Suppressor macrophage (primary cell): ENCODE results near the gene TNFAIP1.
A peak's percentile ranks its signal among the peaks of the same experiment; 100 is the strongest.
"Not testable (repeated sequence)": the region's sequence is repeated elsewhere in the genome, so short reads cannot be mapped to it uniquely, and the experiment has no call there.

ENCODE experiments used
- DNase-seq, 4 experiments: peaks; one replicate each; pipeline ENCODE4 v3.0.0-alpha.2; 2020 to 2022
- total RNA-seq, 17 experiments: gene quantifications; one replicate each; lab custom pipeline; 2026; ENCODE audit warnings: mixed read lengths in 6 of 17, inconsistent platforms in 3 of 17; lab: John Stamatoyannopoulos, UW

TNFAIP1 gene
- 22.5 to 49.8 (median 28.1) reads per million in 17 experiments for total RNA-seq

GRCh38 chr17:28335201-28335958 is at the start of gene TNFAIP1, which contains the start of gene IFT20:
Gene TNFAIP1, plus strand, starts transcription at chr17:28335761. Its CDS starts 3,761 bp downstream, at chr17:28339522.
Gene IFT20, minus strand, starts transcription at chr17:28335472. Its CDS starts 3,487 bp downstream, at chr17:28331985.
- peak; percentile 98 to 100 (median 99) for DNase-seq

GRCh38 chr17:28285965-28286364 is 49.6 kb upstream of the TNFAIP1 start:
- no peak for DNase-seq

GRCh38 chr17:28290703-28291102 is 44.9 kb upstream of the TNFAIP1 start:
- DNase-seq = no peak

- DNase-seq = no peak
Observed at GRCh38 chr17:28291780-28292330, 43.7 kb upstream of the TNFAIP1 start.

GRCh38 chr17:28292878-28293277 is 42.7 kb upstream of the TNFAIP1 start:
- not testable (repeated sequence) for DNase-seq

- DNase-seq = peak; percentile 14 to 65 (median 60)
Observed at GRCh38 chr17:28293994-28294393, 41.6 kb upstream of the TNFAIP1 start.

- no peak for DNase-seq
Observed at GRCh38 chr17:28295677-28296578, 39.6 kb upstream of the TNFAIP1 start.

GRCh38 chr17:28298449-28298848 is 37.1 kb upstream of the TNFAIP1 start:
- DNase-seq = no peak

- DNase-seq = no peak
Observed at GRCh38 chr17:28306954-28307401, 28.6 kb upstream of the TNFAIP1 start.

GRCh38 chr17:28313841-28314240 is 21.7 kb upstream of the TNFAIP1 start:
- no peak for DNase-seq

GRCh38 chr17:28315846-28316705 is 19.5 kb upstream of the TNFAIP1 start:
- DNase-seq = no peak

GRCh38 chr17:28317099-28317965 is 18.2 kb upstream of the TNFAIP1 start:
- DNase-seq = no peak

- DNase-seq = no peak
Observed at GRCh38 chr17:28317966-28318758, 17.4 kb upstream of the TNFAIP1 start.

- DNase-seq = peak; percentile 98
Observed at GRCh38 chr17:28318759-28319597, 16.6 kb upstream of the TNFAIP1 start, which contains the start of gene TMEM97. Gene TMEM97, plus strand, starts transcription at chr17:28319200. Its CDS starts 40 bp downstream, at chr17:28319240.

GRCh38 chr17:28319598-28319935 is 16.0 kb upstream of the TNFAIP1 start:
- DNase-seq = peak; percentile 25 to 46 (median 37)

- DNase-seq = no peak
Observed at GRCh38 chr17:28320215-28321061, 15.1 kb upstream of the TNFAIP1 start.

- DNase-seq = no peak
Observed at GRCh38 chr17:28324267-28324745, 11.3 kb upstream of the TNFAIP1 start.

- peak in 3 of 4 experiments; percentile 27 to 65 (median 61) for DNase-seq
Observed at GRCh38 chr17:28324781-28325180, 10.8 kb upstream of the TNFAIP1 start.
